ENCODE measurements around the gene CAPZA2.

Gene CAPZA2

GRCh38 chr7:116832692-116833091 lies 29.7 kb upstream of the CAPZA2 start:
- Histone ChIP-seq H3K27ac (ENCODE audit: insufficient read depth, low read length, poor library complexity, severe bottlenecking) (no peak overlapping the region), H3K4me3 (ENCODE audit: insufficient read depth, low read depth, low read length, poor library complexity, severe bottlenecking) (no peak overlapping the region), H3K36me3 (ENCODE audit: control insufficient read depth, insufficient read depth, low read length) (no peaks in the 10 kb centered on the region), H3K9me3 (ENCODE audit: control insufficient read depth, low read length) (no peaks in the 10 kb centered on the region), H3K27me3 (replicated peaks; ENCODE audit: control insufficient read depth, insufficient read depth, low read length, poor library complexity, severe bottlenecking) (no peaks in the 10 kb centered on the region), H3K4me1 (ENCODE audit: control insufficient read depth, insufficient read depth, low read length, poor library complexity, severe bottlenecking) (no peaks in the 10 kb centered on the region)
- DNase-seq: no peak

DNA sequence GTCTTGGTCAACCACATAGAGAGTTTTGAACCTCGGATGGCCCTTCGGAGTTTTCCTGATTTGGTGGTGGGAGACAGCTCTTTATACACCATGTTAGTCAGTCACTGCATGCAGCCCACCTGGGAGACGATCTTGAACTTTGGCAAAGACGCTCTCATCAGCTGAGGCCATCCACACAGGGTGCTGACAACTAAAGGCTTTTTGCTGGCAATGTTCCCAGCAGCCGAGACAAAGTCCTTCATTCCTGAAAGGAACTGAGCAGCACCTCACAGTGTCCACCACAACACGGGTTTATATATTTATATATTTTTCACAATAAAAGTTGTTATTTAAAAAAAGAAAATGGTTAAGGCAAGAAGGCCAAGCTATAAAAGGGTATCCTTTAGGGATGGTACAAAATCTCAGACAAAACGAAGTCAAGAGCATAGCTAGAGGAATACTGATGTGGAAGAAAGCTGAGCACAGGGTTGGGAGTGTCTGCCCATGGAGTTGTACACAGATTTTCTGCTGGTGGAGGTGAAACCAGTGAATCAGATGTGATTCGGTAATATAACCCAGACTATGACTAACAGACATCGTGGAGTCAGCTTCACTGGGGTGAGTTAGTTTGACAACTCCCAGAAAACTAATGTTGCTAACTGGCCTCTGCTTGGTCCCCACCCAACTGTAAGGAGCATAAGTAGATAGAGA lies 27.4 kb upstream of the CAPZA2 start:
- H3K27ac ChIP-seq (ENCODE audit: insufficient read depth, low read length, poor library complexity, severe bottlenecking): no peak overlapping the region
- no peak for DNase-seq
- H3K27me3 ChIP-seq (replicated peaks; ENCODE audit: control insufficient read depth, insufficient read depth, low read length, poor library complexity, severe bottlenecking): no peaks in the 10 kb centered on the region
- H3K36me3 ChIP-seq (ENCODE audit: control insufficient read depth, insufficient read depth, low read length): no peaks in the 10 kb centered on the region
- no peaks in the 10 kb centered on the region for H3K9me3 ChIP-seq (ENCODE audit: control insufficient read depth, low read length)
- no peak overlapping the region for H3K4me3 ChIP-seq (ENCODE audit: insufficient read depth, low read depth, low read length, poor library complexity, severe bottlenecking)
- no peaks in the 10 kb centered on the region for H3K4me1 ChIP-seq (ENCODE audit: control insufficient read depth, insufficient read depth, low read length, poor library complexity, severe bottlenecking)

- Histone ChIP-seq H3K9me3 (ENCODE audit: control insufficient read depth, low read length) (no peaks in the 10 kb centered on the region), H3K27me3 (replicated peaks; ENCODE audit: control insufficient read depth, insufficient read depth, low read length, poor library complexity, severe bottlenecking) (no peaks in the 10 kb centered on the region), H3K36me3 (ENCODE audit: control insufficient read depth, insufficient read depth, low read length) (no peaks in the 10 kb centered on the region), H3K4me1 (ENCODE audit: control insufficient read depth, insufficient read depth, low read length, poor library complexity, severe bottlenecking) (no peaks in the 10 kb centered on the region), H3K27ac (ENCODE audit: insufficient read depth, low read length, poor library complexity, severe bottlenecking) (no peak overlapping the region), H3K4me3 (ENCODE audit: insufficient read depth, low read depth, low read length, poor library complexity, severe bottlenecking) (no peak overlapping the region)
- DNase-seq: no peak
These were observed 26.3 kb upstream of the CAPZA2 start for GRCh38 chr7:116836048-116836447.

DNA sequence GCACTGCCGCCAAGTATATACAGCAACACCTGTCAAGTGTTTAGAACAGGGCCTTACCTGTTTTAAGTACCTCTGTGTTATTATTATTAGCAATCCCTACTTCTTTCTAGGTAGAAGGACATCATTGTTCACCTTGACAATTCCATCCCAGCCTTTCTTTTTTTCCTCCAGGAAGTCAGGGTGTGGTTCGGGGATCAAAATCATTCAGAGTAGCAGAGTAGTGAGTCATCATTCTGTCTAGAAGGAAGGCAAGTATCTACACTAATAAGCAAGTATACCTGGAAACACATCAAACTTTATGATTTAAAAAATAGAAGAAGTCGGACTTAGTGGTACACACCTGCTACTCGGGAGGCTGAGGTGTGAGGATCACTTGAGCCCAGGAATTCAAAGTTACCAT lies 25.5 kb upstream of the CAPZA2 start:
- H3K4me1 ChIP-seq (ENCODE audit: control insufficient read depth, insufficient read depth, low read length, poor library complexity, severe bottlenecking): no peaks in the 10 kb centered on the region
- no peaks in the 10 kb centered on the region for H3K27me3 ChIP-seq (replicated peaks; ENCODE audit: control insufficient read depth, insufficient read depth, low read length, poor library complexity, severe bottlenecking)
- no peaks in the 10 kb centered on the region for H3K36me3 ChIP-seq (ENCODE audit: control insufficient read depth, insufficient read depth, low read length)
- no peak overlapping the region for H3K4me3 ChIP-seq (ENCODE audit: insufficient read depth, low read depth, low read length, poor library complexity, severe bottlenecking)
- no peak overlapping the region for H3K27ac ChIP-seq (ENCODE audit: insufficient read depth, low read length, poor library complexity, severe bottlenecking)
- DNase-seq: no peak
- H3K9me3 ChIP-seq (ENCODE audit: control insufficient read depth, low read length): no peaks in the 10 kb centered on the region

- no peaks in the 10 kb centered on the region for H3K4me1 ChIP-seq (ENCODE audit: control insufficient read depth, insufficient read depth, low read length, poor library complexity, severe bottlenecking)
- DNase-seq: no peak
- no peaks in the 10 kb centered on the region for H3K9me3 ChIP-seq (ENCODE audit: control insufficient read depth, low read length)
- H3K27me3 ChIP-seq (replicated peaks; ENCODE audit: control insufficient read depth, insufficient read depth, low read length, poor library complexity, severe bottlenecking): no peaks in the 10 kb centered on the region
- no peak overlapping the region for H3K4me3 ChIP-seq (ENCODE audit: insufficient read depth, low read depth, low read length, poor library complexity, severe bottlenecking)
- no peak overlapping the region for H3K27ac ChIP-seq (ENCODE audit: insufficient read depth, low read length, poor library complexity, severe bottlenecking)
- no peaks in the 10 kb centered on the region for H3K36me3 ChIP-seq (ENCODE audit: control insufficient read depth, insufficient read depth, low read length)
These were observed 24.8 kb upstream of the CAPZA2 start for GRCh38 chr7:116837586-116837985.

- no peaks in the 10 kb centered on the region for H3K27me3 ChIP-seq (replicated peaks; ENCODE audit: control insufficient read depth, insufficient read depth, low read length, poor library complexity, severe bottlenecking)
- H3K36me3 ChIP-seq (ENCODE audit: control insufficient read depth, insufficient read depth, low read length): no peaks in the 10 kb centered on the region
- H3K27ac ChIP-seq (ENCODE audit: insufficient read depth, low read length, poor library complexity, severe bottlenecking): no peak overlapping the region
- no peak overlapping the region for H3K4me3 ChIP-seq (ENCODE audit: insufficient read depth, low read depth, low read length, poor library complexity, severe bottlenecking)
- H3K4me1 ChIP-seq (ENCODE audit: control insufficient read depth, insufficient read depth, low read length, poor library complexity, severe bottlenecking): no peaks in the 10 kb centered on the region
- DNase-seq: no peak
- no peaks in the 10 kb centered on the region for H3K9me3 ChIP-seq (ENCODE audit: control insufficient read depth, low read length)
These were observed 22.1 kb upstream of the CAPZA2 start for GRCh38 chr7:116840256-116840655.

- Histone ChIP-seq H3K4me1 (ENCODE audit: control insufficient read depth, insufficient read depth, low read length, poor library complexity, severe bottlenecking) (no peaks in the 10 kb centered on the region), H3K27ac (ENCODE audit: insufficient read depth, low read length, poor library complexity, severe bottlenecking) (no peak overlapping the region), H3K36me3 (ENCODE audit: control insufficient read depth, insufficient read depth, low read length) (no peaks in the 10 kb centered on the region), H3K27me3 (replicated peaks; ENCODE audit: control insufficient read depth, insufficient read depth, low read length, poor library complexity, severe bottlenecking) (peaks cover 3% of the 10 kb centered on the region), H3K9me3 (ENCODE audit: control insufficient read depth, low read length) (no peaks in the 10 kb centered on the region), H3K4me3 (ENCODE audit: insufficient read depth, low read depth, low read length, poor library complexity, severe bottlenecking) (no peak overlapping the region)
- DNase-seq: no peak
These were observed 20.0 kb upstream of the CAPZA2 start for GRCh38 chr7:116842371-116842770.

- no peak for DNase-seq
- H3K27ac ChIP-seq (ENCODE audit: insufficient read depth, low read length, poor library complexity, severe bottlenecking): no peak overlapping the region
- no peaks in the 10 kb centered on the region for H3K9me3 ChIP-seq (ENCODE audit: control insufficient read depth, low read length)
- H3K27me3 ChIP-seq (replicated peaks; ENCODE audit: control insufficient read depth, insufficient read depth, low read length, poor library complexity, severe bottlenecking): peaks cover 3% of the 10 kb centered on the region
- H3K4me1 ChIP-seq (ENCODE audit: control insufficient read depth, insufficient read depth, low read length, poor library complexity, severe bottlenecking): no peaks in the 10 kb centered on the region
- H3K4me3 ChIP-seq (ENCODE audit: insufficient read depth, low read depth, low read length, poor library complexity, severe bottlenecking): no peak overlapping the region
- no peaks in the 10 kb centered on the region for H3K36me3 ChIP-seq (ENCODE audit: control insufficient read depth, insufficient read depth, low read length)
These were observed 19.0 kb upstream of the CAPZA2 start for GRCh38 chr7:116843378-116843777.

DNA sequence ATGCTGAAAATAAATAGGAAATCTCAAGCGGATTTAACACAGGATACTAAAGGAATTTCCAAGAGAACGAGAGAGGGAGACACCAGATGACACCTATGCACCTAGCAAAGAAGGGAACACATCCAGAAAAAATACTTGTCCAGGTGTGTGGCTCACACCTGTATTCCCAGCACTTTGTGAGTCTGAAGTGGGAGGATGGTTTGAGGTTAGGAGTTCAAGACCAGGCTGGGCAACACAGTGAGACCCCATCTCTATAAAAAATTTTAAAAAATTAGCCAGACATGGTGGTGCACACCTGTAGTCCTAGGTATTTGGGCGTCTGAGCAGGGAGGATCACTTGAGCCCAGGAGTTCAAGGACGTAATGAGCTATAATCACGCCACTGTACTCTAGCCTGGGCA lies 11.2 kb upstream of the CAPZA2 start:
- Histone ChIP-seq H3K36me3 (ENCODE audit: control insufficient read depth, insufficient read depth, low read length) (no peaks in the 10 kb centered on the region), H3K27ac (ENCODE audit: insufficient read depth, low read length, poor library complexity, severe bottlenecking) (no peak overlapping the region), H3K4me1 (ENCODE audit: control insufficient read depth, insufficient read depth, low read length, poor library complexity, severe bottlenecking) (no peaks in the 10 kb centered on the region), H3K4me3 (ENCODE audit: insufficient read depth, low read depth, low read length, poor library complexity, severe bottlenecking) (no peak overlapping the region), H3K9me3 (ENCODE audit: control insufficient read depth, low read length) (no peaks in the 10 kb centered on the region), H3K27me3 (replicated peaks; ENCODE audit: control insufficient read depth, insufficient read depth, low read length, poor library complexity, severe bottlenecking) (peaks cover 3% of the 10 kb centered on the region)
- no peak for DNase-seq

- H3K27me3 ChIP-seq (replicated peaks; ENCODE audit: control insufficient read depth, insufficient read depth, low read length, poor library complexity, severe bottlenecking): no peaks in the 10 kb centered on the region
- no peaks in the 10 kb centered on the region for H3K36me3 ChIP-seq (ENCODE audit: control insufficient read depth, insufficient read depth, low read length)
- no peak for DNase-seq
- no peak overlapping the region for H3K4me3 ChIP-seq (ENCODE audit: insufficient read depth, low read depth, low read length, poor library complexity, severe bottlenecking)
- no peak overlapping the region for H3K27ac ChIP-seq (ENCODE audit: insufficient read depth, low read length, poor library complexity, severe bottlenecking)
- no peaks in the 10 kb centered on the region for H3K9me3 ChIP-seq (ENCODE audit: control insufficient read depth, low read length)
- H3K4me1 ChIP-seq (ENCODE audit: control insufficient read depth, insufficient read depth, low read length, poor library complexity, severe bottlenecking): no peaks in the 10 kb centered on the region
These were observed 10.7 kb upstream of the CAPZA2 start for GRCh38 chr7:116851671-116852070.
